Measurements from ENCODE around the gene PROC.

DNA sequence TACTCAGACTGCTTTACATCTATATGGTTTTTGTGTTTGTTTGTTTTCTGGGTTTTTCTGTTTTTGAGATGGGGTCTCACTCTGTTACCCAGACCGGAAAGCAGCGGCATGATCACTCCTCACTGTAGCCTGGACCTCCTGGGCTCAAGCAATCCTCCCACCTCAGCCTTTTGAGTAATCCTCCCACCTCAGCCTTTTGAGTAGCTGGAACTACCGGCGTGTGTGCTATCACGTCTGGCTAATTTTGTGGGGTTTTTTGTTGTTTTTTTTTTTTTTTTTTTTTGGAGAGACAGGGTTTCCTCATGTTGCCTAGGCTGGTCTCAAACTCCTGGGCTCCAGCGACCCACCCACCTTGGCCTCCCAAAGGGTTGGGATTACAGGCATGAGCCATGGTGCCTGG lies 39.5 kb upstream of the PROC start:
- TF ChIP-seq, protein P1, sequence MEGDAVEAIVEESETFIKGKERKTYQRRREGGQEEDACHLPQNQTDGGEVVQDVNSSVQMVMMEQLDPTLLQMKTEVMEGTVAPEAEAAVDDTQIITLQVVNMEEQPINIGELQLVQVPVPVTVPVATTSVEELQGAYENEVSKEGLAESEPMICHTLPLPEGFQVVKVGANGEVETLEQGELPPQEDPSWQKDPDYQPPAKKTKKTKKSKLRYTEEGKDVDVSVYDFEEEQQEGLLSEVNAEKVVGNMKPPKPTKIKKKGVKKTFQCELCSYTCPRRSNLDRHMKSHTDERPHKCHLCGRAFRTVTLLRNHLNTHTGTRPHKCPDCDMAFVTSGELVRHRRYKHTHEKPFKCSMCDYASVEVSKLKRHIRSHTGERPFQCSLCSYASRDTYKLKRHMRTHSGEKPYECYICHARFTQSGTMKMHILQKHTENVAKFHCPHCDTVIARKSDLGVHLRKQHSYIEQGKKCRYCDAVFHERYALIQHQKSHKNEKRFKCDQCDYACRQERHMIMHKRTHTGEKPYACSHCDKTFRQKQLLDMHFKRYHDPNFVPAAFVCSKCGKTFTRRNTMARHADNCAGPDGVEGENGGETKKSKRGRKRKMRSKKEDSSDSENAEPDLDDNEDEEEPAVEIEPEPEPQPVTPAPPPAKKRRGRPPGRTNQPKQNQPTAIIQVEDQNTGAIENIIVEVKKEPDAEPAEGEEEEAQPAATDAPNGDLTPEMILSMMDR (conservative IDR thresholded peaks at IDR 0.05), result no peak
- TF ChIP-seq ZFX (IDR thresholded peaks at IDR 0.05), result no peak
